H1 (cell line): Measurements from ENCODE around the gene IQGAP1. TPM values are rescaled to one million over a fixed set of nuclear protein-coding genes. Genes with fewer than 3 reads are reported as not detected.

Experiments used
- CTCF ChIA-PET: fragments of 300-600 bp; sonication (Branson Sonifier 250); formaldehyde crosslinking; loops from one replicate; lab custom pipeline; 2021; ENCODE audit not compliant: partially characterized antibody; lab: Charles Lee
- POLR2A ChIA-PET: fragments of 300-600 bp; sonication (Branson Sonifier 250); formaldehyde crosslinking; loops from one replicate; lab custom pipeline; 2021; ENCODE audit warnings: inconsistent platforms; ENCODE audit not compliant: partially characterized antibody; lab: Charles Lee
- DNase-seq, 2 experiments: peaks; one replicate each; pipeline versions ENCODE4 v3.0.0 to v3.0.0-alpha.2; 2010 to 2022; ENCODE audit warnings: low spot score in 2 of 2, low read depth in 1 of 2, mixed read lengths in 1 of 2
- FAIRE-seq: peaks from 2 replicates; lab custom pipeline; 2011; peaks lifted over from hg19 to GRCh38; lab: Jason Lieb, UNC
- H2AFZ ChIP-seq: 2 replicates; pipeline ENCODE4 v1.8.1; 2012; ENCODE audit warnings: low read length, inconsistent platforms
- H2AK5ac ChIP-seq: 2 replicates; pipeline ENCODE4 v1.6.1; 2013; ENCODE audit warnings: low read depth, low read length
- H2BK120ac ChIP-seq: replicated peaks from 2 replicates; pipeline ENCODE3; 2013; ENCODE audit warnings: low read depth, low read length, inconsistent platforms
- H2BK12ac ChIP-seq: 2 replicates; pipeline ENCODE4 v1.6.1; 2013; ENCODE audit warnings: low read depth, low read length
- H2BK15ac ChIP-seq: 2 replicates; pipeline ENCODE4 v1.6.1; 2013; ENCODE audit warnings: low read length
- H2BK20ac ChIP-seq: 2 replicates; pipeline ENCODE4 v1.6.1; 2013; ENCODE audit warnings: low read length
- H2BK5ac ChIP-seq: 2 replicates; pipeline ENCODE4 v1.6.1; 2013; ENCODE audit warnings: low read depth, low read length
- H3K14ac ChIP-seq: 2 replicates; pipeline ENCODE4 v1.6.1; 2013; ENCODE audit warnings: inconsistent platforms; ENCODE audit not compliant: insufficient read length
- H3K18ac ChIP-seq: 2 replicates; pipeline ENCODE4 v1.6.1; 2013; ENCODE audit warnings: low read length; ENCODE audit errors: extremely low read depth
- H3K23ac ChIP-seq: 2 replicates; pipeline ENCODE4 v1.6.1; 2013; ENCODE audit warnings: inconsistent platforms; ENCODE audit not compliant: insufficient read length
- H3K23me2 ChIP-seq: 2 replicates; pipeline ENCODE4 v1.6.1; 2013; ENCODE audit warnings: low read depth, low read length
- H3K27ac ChIP-seq: 2 replicates; pipeline ENCODE4 v1.6.1; 2011; ENCODE audit warnings: low read depth, low read length, inconsistent platforms
- H3K27me3 ChIP-seq, 4 experiments: replicated peaks in 1 of 4; 1 replicate in 1 of 4; 2 replicates in 3 of 4; pipeline versions ENCODE4 v1.6.1 to v1.8.1; 2011 to 2013; ENCODE audit warnings: low read length in 3 of 4, mild to moderate bottlenecking in 3 of 4, inconsistent platforms in 2 of 4, mixed read lengths in 2 of 4, moderate library complexity in 1 of 4; ENCODE audit not compliant: control insufficient read depth in 3 of 4, insufficient read depth in 3 of 4; ENCODE audit errors: extremely low read depth in 1 of 4
- H3K36me3 ChIP-seq, 4 experiments: 2 replicates each; pipeline versions ENCODE4 v1.6.1 to v1.8.1; 2011 to 2013; ENCODE audit warnings: mild to moderate bottlenecking in 4 of 4, low read length in 3 of 4, moderate library complexity in 2 of 4, control low read depth in 1 of 4, inconsistent platforms in 1 of 4; ENCODE audit not compliant: insufficient read depth in 4 of 4, control insufficient read depth in 2 of 4
- H3K4ac ChIP-seq: replicated peaks from 2 replicates; pipeline ENCODE3; 2013; ENCODE audit warnings: low read length, low read depth, mixed read lengths, inconsistent platforms; ENCODE audit not compliant: insufficient read length
- H3K4me1 ChIP-seq, 4 experiments: replicated peaks in 1 of 4; 1 replicate in 1 of 4; 2 replicates in 3 of 4; pipeline versions ENCODE4 v1.6.1 to v1.8.1; 2011 to 2013; ENCODE audit warnings: low read length in 3 of 4, inconsistent platforms in 2 of 4, mixed read lengths in 1 of 4; ENCODE audit not compliant: insufficient read depth in 4 of 4, control insufficient read depth in 3 of 4
- H3K4me2 ChIP-seq, 2 experiments: 2 replicates each; pipeline versions ENCODE4 v1.6.1 to v1.8.1; 2011 to 2013; ENCODE audit warnings: low read depth in 2 of 2, low read length in 2 of 2, control low read depth in 1 of 2, inconsistent platforms in 1 of 2, mild to moderate bottlenecking in 1 of 2; ENCODE audit not compliant: insufficient read depth in 1 of 2
- H3K4me3 ChIP-seq, 4 experiments: fragments of 200-600, 300-600 bp in 1 of 4; sonication (generic), shearing (Covaris generic), sonication (Bioruptor Twin) in 1 of 4; 2 replicates each; pipeline versions ENCODE4 v1.5.1 to v1.8.1; 2011 to 2016; ENCODE audit warnings: low read length in 4 of 4, low read depth in 3 of 4, control low read depth in 2 of 4, inconsistent platforms in 2 of 4, mild to moderate bottlenecking in 2 of 4, mixed read lengths in 1 of 4, moderate library complexity in 1 of 4; ENCODE audit not compliant: insufficient read depth in 2 of 4; ENCODE audit errors: extremely low read depth in 1 of 4
- H3K56ac ChIP-seq: replicated peaks from 2 replicates; pipeline ENCODE3; 2013; ENCODE audit warnings: low read depth, mild to moderate bottlenecking, mixed read lengths, low read length, inconsistent platforms; ENCODE audit not compliant: insufficient read length
- H3K79me1 ChIP-seq: 2 replicates; pipeline ENCODE4 v1.6.1; 2013; ENCODE audit warnings: low read depth, low read length, control low read depth
- H3K79me2 ChIP-seq, 2 experiments: 2 replicates each; pipeline versions ENCODE4 v1.6.1 to v1.8.1; 2012 to 2013; ENCODE audit warnings: low read length in 2 of 2, mild to moderate bottlenecking in 2 of 2, inconsistent platforms in 1 of 2; ENCODE audit not compliant: insufficient read depth in 2 of 2, control insufficient read depth in 1 of 2
- H3K9ac ChIP-seq, 4 experiments: replicated peaks in 1 of 4; 1 replicate in 1 of 4; 2 replicates in 3 of 4; pipeline versions ENCODE4 v1.6.1 to v1.8.1; 2011 to 2013; ENCODE audit warnings: low read depth in 3 of 4, low read length in 3 of 4, control low read depth in 2 of 4, mild to moderate bottlenecking in 2 of 4, moderate library complexity in 2 of 4, inconsistent platforms in 1 of 4; ENCODE audit errors: extremely low read depth in 1 of 4
- H3K9me3 ChIP-seq, 2 experiments: 2 replicates each; pipeline versions ENCODE4 v1.6.1 to v1.8.1; 2012 to 2013; ENCODE audit warnings: mild to moderate bottlenecking in 2 of 2, moderate library complexity in 2 of 2, control low read depth in 1 of 2, inconsistent platforms in 1 of 2, low read depth in 1 of 2, low read length in 1 of 2, mixed read lengths in 1 of 2; ENCODE audit not compliant: insufficient read depth in 2 of 2
- H4K20me1 ChIP-seq, 2 experiments: replicated peaks in 1 of 2; 2 replicates each; pipeline versions ENCODE3 to v1.8.1; 2011 to 2013; ENCODE audit warnings: inconsistent platforms in 2 of 2, low read length in 2 of 2, mild to moderate bottlenecking in 1 of 2; ENCODE audit not compliant: insufficient read depth in 2 of 2, control insufficient read depth in 1 of 2
- H4K5ac ChIP-seq: 2 replicates; pipeline ENCODE4 v1.6.1; 2013; ENCODE audit warnings: low read length, low read depth, mixed read lengths, inconsistent platforms; ENCODE audit not compliant: insufficient read length
- H4K8ac ChIP-seq: 2 replicates; pipeline ENCODE4 v1.8.0; 2013; ENCODE audit warnings: mild to moderate bottlenecking, moderate library complexity, low read length, inconsistent platforms; ENCODE audit not compliant: insufficient read depth; ENCODE audit errors: extremely low read depth
- H4K91ac ChIP-seq: replicated peaks from 2 replicates; pipeline ENCODE3; 2013; ENCODE audit warnings: low read length, mixed read lengths, inconsistent platforms; ENCODE audit not compliant: insufficient read length
- ASH2L ChIP-seq: fragments of 200-600, 300-600 bp; sonication (generic); IDR thresholded peaks from one replicate; pipeline ENCODE4 v1.7.1; 2017; ENCODE audit warnings: low read length
- EP300 ChIP-seq, 2 experiments: IDR thresholded peaks; 1 replicate in 1 of 2; 2 replicates in 1 of 2; pipeline ENCODE4 v1.6.1; 2011 to 2012; ENCODE audit warnings: low read depth in 2 of 2, low read length in 2 of 2, mild to moderate bottlenecking in 2 of 2, borderline replicate concordance in 1 of 2, inconsistent platforms in 1 of 2, moderate library complexity in 1 of 2
- EZH2 ChIP-seq: fragments of 200-600 bp; sonication (generic); IDR thresholded peaks from 2 replicates; pipeline ENCODE4 v1.7.1; 2012; ENCODE audit warnings: low read depth, mild to moderate bottlenecking, moderate library complexity, low read length, inconsistent platforms; ENCODE audit not compliant: severe bottlenecking
- POU5F1 ChIP-seq: IDR thresholded peaks from 2 replicates; pipeline ENCODE4 v1.6.1; 2011; ENCODE audit warnings: low read depth, mild to moderate bottlenecking, low read length, moderate library complexity
- SP2 ChIP-seq: IDR thresholded peaks from 2 replicates; pipeline ENCODE4 v1.6.1; 2012; ENCODE audit warnings: mild to moderate bottlenecking, low read length, inconsistent platforms
- SRF ChIP-seq: IDR thresholded peaks from 2 replicates; pipeline ENCODE4 v1.6.1; 2011; ENCODE audit warnings: mild to moderate bottlenecking, low read depth, low read length, moderate library complexity
- TAF1 ChIP-seq: IDR thresholded peaks from 2 replicates; pipeline ENCODE4 v1.6.1; 2011; ENCODE audit warnings: mild to moderate bottlenecking, low read depth, low read length
- TCF12 ChIP-seq: IDR thresholded peaks from 2 replicates; pipeline ENCODE4 v1.6.1; 2011; ENCODE audit warnings: low read depth, mild to moderate bottlenecking, low read length
- TEAD4 ChIP-seq: IDR thresholded peaks from 2 replicates; pipeline ENCODE4 v1.6.1; 2012; ENCODE audit warnings: low read depth, low read length, inconsistent platforms, mixed read lengths
- polyA plus RNA-seq, 7 experiments: library from polyadenylated mRNA; depleted of rRNA in 3 of 7; stranded (reverse) in 5 of 7; unstranded in 2 of 7; fragments of >200 nt in 5 of 7; fragments of 200-250 nt in 2 of 7; gene quantifications; 1 replicate in 5 of 7; 2 replicates in 1 of 7; 4 replicates in 1 of 7; pipeline versions ENCODE4 v1.2.1 to v1.2.3, GENCODE V29; 2011 to 2013; ENCODE audit warnings: missing spikeins in 2 of 7, mixed read lengths in 2 of 7
- total RNA-seq: library from RNA; stranded (reverse); fragmentation: NEBNext Ultra II Directional; extraction: Animal tissue kit (Norgen Biotek cat#: 25700); gene quantifications from 2 replicates; pipeline ENCODE4 v1.2.1, GENCODE V29; 2021
- TF ChIP-seq, protein P1 (sequence below): IDR thresholded peaks from 2 replicates; pipeline ENCODE4 v1.6.1; 2011; ENCODE audit warnings: low read depth, mild to moderate bottlenecking, low read length; ENCODE audit not compliant: insufficient read depth
- TF ChIP-seq, protein P2 (sequence below): IDR thresholded peaks from 2 replicates; pipeline ENCODE4 v1.6.1; 2012; ENCODE audit warnings: low read length, inconsistent platforms

The IQGAP1 gene
- total and polyA plus RNA-seq, 2 of the 8 experiments (the other 6 are each of a cell fraction or from before 2014, with no cell fraction given): 56.0 to 138 TPM

DNA sequence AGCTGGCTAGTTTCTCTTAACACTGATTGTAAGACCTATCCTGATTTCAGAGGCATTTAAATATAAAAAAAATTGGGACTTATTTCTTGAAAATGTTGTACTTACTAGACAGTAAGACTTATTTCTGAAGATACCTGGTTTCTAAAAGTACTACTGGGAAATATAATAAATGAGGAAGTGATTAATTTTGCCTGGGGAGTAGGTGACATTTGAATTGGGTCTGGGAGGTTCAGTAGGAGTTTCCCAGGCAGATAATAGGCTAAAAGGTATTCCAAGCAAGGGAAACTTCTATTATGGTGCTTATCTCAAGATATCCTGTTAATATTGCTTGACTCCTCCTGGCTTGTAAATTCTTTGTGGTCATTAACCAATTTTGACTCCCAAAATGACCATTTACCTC, 6.5 kb upstream of the IQGAP1 start:
- DNase-seq: no peak
- POLR2A ChIA-PET: no interaction called here
- Histone ChIP-seq H2BK120ac (no peak overlapping the region), H2BK5ac (no peak overlapping the region), H2BK12ac (no peak overlapping the region), H3K23me2 (no peaks in the 10 kb centered on the region), H3K4me3 (no peak overlapping the region), H4K20me1 (no peaks in the 10 kb centered on the region), H2AK5ac (no peak overlapping the region), H3K27ac (no peak overlapping the region), H3K79me2 (no peaks in the 10 kb centered on the region), H3K9ac (no peak overlapping the region), H4K5ac (no peak overlapping the region), H2AFZ (no peak overlapping the region), H2BK15ac (no peak overlapping the region), H3K79me1 (no peaks in the 10 kb centered on the region), H3K36me3 (no peaks in the 10 kb centered on the region), H4K91ac (no peak overlapping the region), H3K9me3 (peaks cover 6 to 11% of the 10 kb centered on the region in 2 experiments; a peak in 3 of 4 replicates), H3K4me2 (no peak overlapping the region), H3K27me3 (no peaks in the 10 kb centered on the region), H4K8ac (no peak overlapping the region), H3K4me1 (no peaks in the 10 kb centered on the region), H3K23ac (no peak overlapping the region), H2BK20ac (no peak overlapping the region), H3K4ac (no peak overlapping the region), H3K56ac (no peak overlapping the region), H3K14ac (no peak overlapping the region), H3K18ac (no peak overlapping the region)
- TF ChIP-seq SRF: no peak
- TF ChIP-seq TEAD4: no peak
- no peak for TF ChIP-seq EP300 (IDR thresholded peaks at IDR 0.05; ENCODE audit: borderline replicate concordance in 1 of 2, low read depth in 2 of 2, low read length in 2 of 2)
- no peak for TF ChIP-seq ASH2L
- TF ChIP-seq, protein P1, sequence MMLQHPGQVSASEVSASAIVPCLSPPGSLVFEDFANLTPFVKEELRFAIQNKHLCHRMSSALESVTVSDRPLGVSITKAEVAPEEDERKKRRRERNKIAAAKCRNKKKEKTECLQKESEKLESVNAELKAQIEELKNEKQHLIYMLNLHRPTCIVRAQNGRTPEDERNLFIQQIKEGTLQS: no peak
- TF ChIP-seq EZH2: no peak
- no peak for TF ChIP-seq POU5F1
- no peak for TF ChIP-seq TCF12
- TF ChIP-seq, protein P2, sequence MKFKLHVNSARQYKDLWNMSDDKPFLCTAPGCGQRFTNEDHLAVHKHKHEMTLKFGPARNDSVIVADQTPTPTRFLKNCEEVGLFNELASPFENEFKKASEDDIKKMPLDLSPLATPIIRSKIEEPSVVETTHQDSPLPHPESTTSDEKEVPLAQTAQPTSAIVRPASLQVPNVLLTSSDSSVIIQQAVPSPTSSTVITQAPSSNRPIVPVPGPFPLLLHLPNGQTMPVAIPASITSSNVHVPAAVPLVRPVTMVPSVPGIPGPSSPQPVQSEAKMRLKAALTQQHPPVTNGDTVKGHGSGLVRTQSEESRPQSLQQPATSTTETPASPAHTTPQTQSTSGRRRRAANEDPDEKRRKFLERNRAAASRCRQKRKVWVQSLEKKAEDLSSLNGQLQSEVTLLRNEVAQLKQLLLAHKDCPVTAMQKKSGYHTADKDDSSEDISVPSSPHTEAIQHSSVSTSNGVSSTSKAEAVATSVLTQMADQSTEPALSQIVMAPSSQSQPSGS: no peak
- TF ChIP-seq SP2: no peak
- no peak for TF ChIP-seq TAF1
- CTCF ChIA-PET: interaction anchor here (3.0 kb wide), 1 partner anchor 101 kb away, joined by 12 read pairs; no protein-coding TSS in a partner anchor
- FAIRE-seq: no peak
